Measurements from ENCODE around the gene JMJD4. TPM values are rescaled to one million over a fixed set of nuclear protein-coding genes. Genes with fewer than 3 reads are reported as not detected.

The JMJD4 gene
- polyA plus RNA-seq, 3 donors, result 7.9 to 11.2 (median 11.2) TPM

DNA sequence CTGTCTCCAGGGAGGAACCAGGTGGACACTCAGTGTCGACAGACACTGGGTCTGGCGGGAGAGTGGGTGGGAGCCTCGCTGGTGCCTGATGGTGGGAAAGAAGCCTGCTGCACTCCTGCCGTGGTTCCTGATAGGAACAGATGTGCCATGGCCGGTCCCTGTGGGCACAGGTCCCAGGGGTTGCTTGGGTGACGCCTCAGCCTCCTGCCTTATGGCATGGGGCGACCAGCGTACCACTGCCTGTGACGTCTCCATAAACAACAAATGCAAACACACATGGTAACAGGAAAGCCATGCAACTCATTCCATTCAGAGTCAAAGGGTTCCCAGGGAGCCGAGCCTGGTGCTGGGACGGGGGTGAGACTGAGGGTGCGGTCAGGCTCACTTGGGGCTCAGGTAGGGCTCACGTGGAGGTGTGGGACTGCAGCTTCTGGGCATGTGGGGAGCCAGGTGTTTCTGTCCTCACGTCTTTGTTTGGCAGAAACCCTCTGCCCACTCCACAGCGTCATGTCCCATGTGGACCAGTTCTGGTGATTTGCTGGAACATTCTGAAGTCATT, 34.9 kb upstream of the JMJD4 start:
- Mint-ChIP-seq H3K4me1 (peaks cover 13% of the 10 kb centered on the region), H3K27me3 (ENCODE audit: low read depth in 3 of 3) (no peaks in the 10 kb centered on the region), H3K36me3 (peaks cover 48 to 52% of the 10 kb centered on the region in 2 donors), H3K9me3 (no peaks in the 10 kb centered on the region), H3K27ac (no peak overlapping the region), H3K4me3 (no peak overlapping the region)
- H4K20me1 ChIP-seq (ENCODE audit: insufficient read depth, low read length), result no peaks in the 10 kb centered on the region
- no peaks in the 10 kb centered on the region for H3K27me3 ChIP-seq (ENCODE audit: control insufficient read depth in 2 of 2, insufficient read depth in 2 of 2, low read length in 2 of 2)
- no peaks in the 10 kb centered on the region for H3K9me3 ChIP-seq (replicated peaks in 1 of 2; ENCODE audit: control insufficient read depth in 1 of 2, insufficient read depth in 1 of 2, low read length in 2 of 2)
- H3K9ac ChIP-seq (ENCODE audit: insufficient read depth, low read length, poor library complexity, severe bottlenecking), result no peak overlapping the region
- H3K4me2 ChIP-seq (replicated peaks; ENCODE audit: extremely low read depth, low read length, poor library complexity, severe bottlenecking), result no peak overlapping the region
- H3K4me1 ChIP-seq (ENCODE audit: control insufficient read depth in 1 of 2, insufficient read depth in 2 of 2, low read length in 2 of 2), result peaks cover 0 to 6% of the 10 kb centered on the region in 2 donors
- TF ChIP-seq, protein P1, sequence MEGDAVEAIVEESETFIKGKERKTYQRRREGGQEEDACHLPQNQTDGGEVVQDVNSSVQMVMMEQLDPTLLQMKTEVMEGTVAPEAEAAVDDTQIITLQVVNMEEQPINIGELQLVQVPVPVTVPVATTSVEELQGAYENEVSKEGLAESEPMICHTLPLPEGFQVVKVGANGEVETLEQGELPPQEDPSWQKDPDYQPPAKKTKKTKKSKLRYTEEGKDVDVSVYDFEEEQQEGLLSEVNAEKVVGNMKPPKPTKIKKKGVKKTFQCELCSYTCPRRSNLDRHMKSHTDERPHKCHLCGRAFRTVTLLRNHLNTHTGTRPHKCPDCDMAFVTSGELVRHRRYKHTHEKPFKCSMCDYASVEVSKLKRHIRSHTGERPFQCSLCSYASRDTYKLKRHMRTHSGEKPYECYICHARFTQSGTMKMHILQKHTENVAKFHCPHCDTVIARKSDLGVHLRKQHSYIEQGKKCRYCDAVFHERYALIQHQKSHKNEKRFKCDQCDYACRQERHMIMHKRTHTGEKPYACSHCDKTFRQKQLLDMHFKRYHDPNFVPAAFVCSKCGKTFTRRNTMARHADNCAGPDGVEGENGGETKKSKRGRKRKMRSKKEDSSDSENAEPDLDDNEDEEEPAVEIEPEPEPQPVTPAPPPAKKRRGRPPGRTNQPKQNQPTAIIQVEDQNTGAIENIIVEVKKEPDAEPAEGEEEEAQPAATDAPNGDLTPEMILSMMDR (IDR thresholded peaks at IDR 0.05), result no peak
- H2AFZ ChIP-seq (ENCODE audit: insufficient read depth, low read depth, low read length, poor library complexity, severe bottlenecking), result no peak overlapping the region
- 96% methylated on average over 11 of the region's 15 CpGs for WGBS (ENCODE audit: insufficient coverage)
- peaks cover 17 to 40% of the 10 kb centered on the region in 2 donors for H3K36me3 ChIP-seq (replicated peaks in 1 of 2; ENCODE audit: control insufficient read depth in 1 of 2, insufficient read depth in 2 of 2, low read length in 2 of 2)
- no peaks in the 10 kb centered on the region for H3K79me2 ChIP-seq (ENCODE audit: insufficient read depth, low read length)
- intact Hi-C loops (cut with micrococcal nuclease), result no loop called here
- H3K4me3 ChIP-seq (replicated peaks in 1 of 3; ENCODE audit: low read depth in 2 of 3, low read length in 3 of 3), result no peak overlapping the region
- no peak overlapping the region for H3K27ac ChIP-seq (ENCODE audit: low read depth in 1 of 2, low read length in 2 of 2)
- no peak for DNase-seq

DNA sequence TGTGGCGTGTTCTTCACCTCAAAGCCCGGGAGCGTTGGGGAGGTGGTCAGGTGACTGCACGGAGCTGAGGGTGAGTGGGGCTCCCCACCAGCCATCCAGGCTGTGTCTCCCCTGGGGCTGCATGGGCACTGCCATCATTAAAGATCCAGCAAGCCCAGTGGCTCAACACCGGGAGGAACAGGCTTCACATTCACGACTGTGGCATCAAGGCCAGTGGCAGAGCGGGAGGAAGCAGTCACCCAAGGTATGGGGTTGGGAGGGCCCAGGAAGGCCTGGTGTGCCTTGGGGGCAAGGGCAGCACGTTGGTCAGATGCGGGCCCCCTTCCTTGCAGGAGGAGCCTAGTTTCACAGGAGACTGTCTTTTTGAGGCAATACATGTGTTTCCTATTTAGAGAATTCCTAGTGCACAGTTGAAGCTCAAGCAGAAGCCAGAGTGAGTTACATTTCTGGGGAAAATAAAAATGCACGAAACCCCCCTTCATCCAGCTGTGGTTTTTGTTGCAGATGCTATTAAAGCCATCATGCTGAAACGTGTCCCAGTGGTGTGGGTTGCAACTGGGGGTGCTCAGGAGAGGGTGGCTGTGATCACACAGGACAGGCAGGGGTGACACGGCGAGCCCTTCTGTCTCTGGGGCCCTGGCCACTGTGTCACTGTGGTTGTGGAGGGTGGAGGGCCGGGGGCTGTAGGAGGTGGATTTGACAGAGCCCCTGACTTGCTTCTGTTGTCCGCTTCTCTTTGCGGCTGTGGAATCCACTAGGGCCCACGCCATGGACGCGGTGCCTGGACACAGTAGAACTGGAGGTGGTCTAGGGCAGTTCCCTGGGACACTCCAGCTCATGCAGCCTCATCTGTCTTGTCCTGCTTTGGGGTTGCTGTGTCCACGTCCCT, 34.2 kb upstream of the JMJD4 start:
- Histone ChIP-seq H4K20me1 (ENCODE audit: insufficient read depth, low read length) (no peaks in the 10 kb centered on the region), H3K9ac (ENCODE audit: insufficient read depth, low read length, poor library complexity, severe bottlenecking) (no peak overlapping the region), H2AFZ (ENCODE audit: insufficient read depth, low read depth, low read length, poor library complexity, severe bottlenecking) (no peak overlapping the region), H3K4me1 (ENCODE audit: control insufficient read depth in 1 of 2, insufficient read depth in 2 of 2, low read length in 2 of 2) (peaks cover 0 to 6% of the 10 kb centered on the region in 2 donors), H3K27me3 (ENCODE audit: control insufficient read depth in 2 of 2, insufficient read depth in 2 of 2, low read length in 2 of 2) (no peaks in the 10 kb centered on the region), H3K79me2 (ENCODE audit: insufficient read depth, low read length) (no peaks in the 10 kb centered on the region), H3K4me3 (replicated peaks in 1 of 3; ENCODE audit: low read depth in 2 of 3, low read length in 3 of 3) (no peak overlapping the region), H3K36me3 (replicated peaks in 1 of 2; ENCODE audit: control insufficient read depth in 1 of 2, insufficient read depth in 2 of 2, low read length in 2 of 2) (peaks cover 15 to 41% of the 10 kb centered on the region in 2 donors), H3K27ac (ENCODE audit: low read depth in 1 of 2, low read length in 2 of 2) (no peak overlapping the region), H3K9me3 (replicated peaks in 1 of 2; ENCODE audit: control insufficient read depth in 1 of 2, insufficient read depth in 1 of 2, low read length in 2 of 2) (no peaks in the 10 kb centered on the region), H3K4me2 (replicated peaks; ENCODE audit: extremely low read depth, low read length, poor library complexity, severe bottlenecking) (no peak overlapping the region)
- DNase-seq, result no peak
- WGBS (ENCODE audit: insufficient coverage), result 94% methylated on average over 18 of the region's 20 CpGs
- Mint-ChIP-seq H3K27ac (no peak overlapping the region), H3K27me3 (ENCODE audit: low read depth in 3 of 3) (no peaks in the 10 kb centered on the region), H3K9me3 (no peaks in the 10 kb centered on the region), H3K36me3 (peaks cover 49 to 52% of the 10 kb centered on the region in 2 donors), H3K4me3 (no peak overlapping the region), H3K4me1 (peaks cover 16% of the 10 kb centered on the region)
- intact Hi-C loops (cut with micrococcal nuclease), result no loop called here
- TF ChIP-seq, protein P1 (IDR thresholded peaks at IDR 0.05), result no peak

All from CD14-positive monocyte (primary cell).